ENCODE measurements around the gene ACSBG1. TPM values are rescaled to one million over a fixed set of nuclear protein-coding genes. Genes with fewer than 3 reads are reported as not detected.

Gene ACSBG1
- total and polyA plus RNA-seq, 12 donors: 1.9 to 42.3 (median 5.6) TPM

DNA sequence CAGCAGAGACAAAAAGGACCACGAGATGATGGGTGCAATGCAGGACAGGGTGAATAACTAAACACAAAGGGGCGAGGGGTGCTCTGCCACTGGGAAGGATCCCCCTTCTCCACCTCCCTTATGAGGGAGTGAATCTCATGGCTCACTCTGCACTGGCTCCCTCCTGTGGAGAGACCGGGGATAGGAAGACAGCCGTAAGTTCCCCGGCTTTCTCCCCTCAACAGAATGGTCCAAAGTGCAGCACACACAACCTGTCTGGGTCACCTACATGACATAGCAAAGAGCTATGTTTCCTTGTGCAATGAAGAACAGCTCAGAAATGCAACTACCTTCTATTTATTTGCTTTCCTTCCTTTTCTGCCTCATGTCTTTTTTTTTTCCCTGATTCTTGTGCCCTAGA is 7.8 kb upstream of the ACSBG1 start:
- DNase-seq: no peak
- H3K9me3 ChIP-seq (replicated peaks in 1 of 3): no peaks in the 10 kb centered on the region
- no peaks in the 10 kb centered on the region for H3K27me3 ChIP-seq
- intact Hi-C loops (cut with DNase I): loop anchor here (2.0 to 5.0 kb wide), 3 partner anchors 65 to 129 kb away; no protein-coding TSS in a partner anchor
- 67 to 82% (median 74%) methylated on average over 5 of the region's 5 CpGs for WGBS, 4 donors
- H3K4me3 ChIP-seq: no peak overlapping the region
- no peak overlapping the region for H3K27ac ChIP-seq
- H3K4me1 ChIP-seq (replicated peaks in 1 of 2): peaks cover 4 to 5% of the 10 kb centered on the region in 2 donors
- no peaks in the 10 kb centered on the region for H3K36me3 ChIP-seq (replicated peaks in 1 of 2)
- TF ChIP-seq POLR2A (IDR thresholded peaks at IDR 0.05): no peak
- TF ChIP-seq, protein P1, sequence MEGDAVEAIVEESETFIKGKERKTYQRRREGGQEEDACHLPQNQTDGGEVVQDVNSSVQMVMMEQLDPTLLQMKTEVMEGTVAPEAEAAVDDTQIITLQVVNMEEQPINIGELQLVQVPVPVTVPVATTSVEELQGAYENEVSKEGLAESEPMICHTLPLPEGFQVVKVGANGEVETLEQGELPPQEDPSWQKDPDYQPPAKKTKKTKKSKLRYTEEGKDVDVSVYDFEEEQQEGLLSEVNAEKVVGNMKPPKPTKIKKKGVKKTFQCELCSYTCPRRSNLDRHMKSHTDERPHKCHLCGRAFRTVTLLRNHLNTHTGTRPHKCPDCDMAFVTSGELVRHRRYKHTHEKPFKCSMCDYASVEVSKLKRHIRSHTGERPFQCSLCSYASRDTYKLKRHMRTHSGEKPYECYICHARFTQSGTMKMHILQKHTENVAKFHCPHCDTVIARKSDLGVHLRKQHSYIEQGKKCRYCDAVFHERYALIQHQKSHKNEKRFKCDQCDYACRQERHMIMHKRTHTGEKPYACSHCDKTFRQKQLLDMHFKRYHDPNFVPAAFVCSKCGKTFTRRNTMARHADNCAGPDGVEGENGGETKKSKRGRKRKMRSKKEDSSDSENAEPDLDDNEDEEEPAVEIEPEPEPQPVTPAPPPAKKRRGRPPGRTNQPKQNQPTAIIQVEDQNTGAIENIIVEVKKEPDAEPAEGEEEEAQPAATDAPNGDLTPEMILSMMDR (IDR thresholded peaks at IDR 0.05): peak in 3 of 6 experiments; percentile 3 to 21 (median 15)

DNA sequence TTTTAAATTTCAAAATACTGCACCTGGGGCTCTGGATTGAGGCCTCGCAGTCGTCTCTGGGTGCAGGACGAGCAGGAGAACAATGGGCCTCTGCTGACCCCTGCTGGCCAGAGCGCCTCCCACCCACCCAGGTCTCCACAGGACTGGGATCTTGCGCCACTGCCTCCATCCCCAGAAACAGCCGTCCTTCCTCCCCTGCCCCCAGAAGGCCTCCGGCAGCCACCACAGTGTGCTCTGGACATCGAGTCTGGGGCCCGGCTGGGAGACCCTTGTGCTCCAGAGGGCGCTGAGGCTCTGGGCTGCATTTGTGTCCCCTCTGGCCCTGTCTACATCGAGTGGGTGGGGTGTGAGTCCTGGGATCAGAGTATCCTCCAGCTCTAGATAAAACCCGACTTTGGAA is 6.7 kb upstream of the ACSBG1 start:
- no peak overlapping the region for H3K27ac ChIP-seq
- no peaks in the 10 kb centered on the region for H3K36me3 ChIP-seq (replicated peaks in 1 of 2)
- H3K4me3 ChIP-seq: no peak overlapping the region
- WGBS, 4 donors: 0 to 12% (median 11%) methylated on average over 6 to 12 of the region's 12 CpGs
- peaks cover 5 to 7% of the 10 kb centered on the region in 2 donors for H3K4me1 ChIP-seq (replicated peaks in 1 of 2)
- H3K9me3 ChIP-seq (replicated peaks in 1 of 3): no peaks in the 10 kb centered on the region
- intact Hi-C loops (cut with DNase I): loop anchor here (2.0 to 5.0 kb wide), 3 partner anchors 64 to 126 kb away; no protein-coding TSS in a partner anchor
- TF ChIP-seq, protein P1 (IDR thresholded peaks at IDR 0.05): peak; percentile 77 to 95 (median 88)
- no peak for TF ChIP-seq POLR2A (IDR thresholded peaks at IDR 0.05)
- peak; percentile 83 to 95 (median 91) for DNase-seq
- no peaks in the 10 kb centered on the region for H3K27me3 ChIP-seq

DNA sequence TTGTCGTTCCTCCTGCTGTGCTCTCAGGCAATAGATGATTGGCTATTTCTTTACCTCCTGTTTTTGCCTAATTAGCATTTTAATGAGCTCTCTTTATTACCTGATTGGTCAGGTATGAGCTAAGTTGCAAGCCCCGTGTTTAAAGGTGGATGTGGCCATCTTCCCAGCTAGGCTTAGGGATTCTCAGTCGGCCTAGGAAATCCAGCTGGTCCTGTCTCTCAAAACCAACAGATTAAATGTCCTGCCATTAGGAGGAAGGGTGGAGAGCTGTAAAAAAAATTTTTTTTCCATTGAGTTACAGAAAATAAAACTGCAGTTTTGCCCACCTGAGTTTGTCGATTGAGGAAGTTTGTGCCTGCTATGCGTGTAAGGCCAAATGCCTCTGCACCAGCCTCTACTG is 5.4 kb upstream of the ACSBG1 start:
- H3K36me3 ChIP-seq (replicated peaks in 1 of 2): no peaks in the 10 kb centered on the region
- H3K27ac ChIP-seq: no peak overlapping the region
- H3K4me3 ChIP-seq: no peak overlapping the region
- TF ChIP-seq, protein P1 (IDR thresholded peaks at IDR 0.05): no peak
- no peak for TF ChIP-seq POLR2A (IDR thresholded peaks at IDR 0.05)
- no peak for DNase-seq
- peaks cover 5 to 7% of the 10 kb centered on the region in 2 donors for H3K4me1 ChIP-seq (replicated peaks in 1 of 2)
- 89 to 97% (median 94%) methylated on average over 5 of the region's 5 CpGs for WGBS, 4 donors
- no peaks in the 10 kb centered on the region for H3K27me3 ChIP-seq
- intact Hi-C loops (cut with DNase I): loop anchor here (2.0 to 10.0 kb wide), 5 partner anchors 63 to 275 kb away; no protein-coding TSS in a partner anchor
- H3K9me3 ChIP-seq (replicated peaks in 1 of 3): no peaks in the 10 kb centered on the region

- Histone ChIP-seq H3K27ac (peak overlapping the region in 4 of 5 donors; percentile 62 to 70 (median 64)), H3K36me3 (replicated peaks in 1 of 2) (no peaks in the 10 kb centered on the region), H3K4me1 (replicated peaks in 1 of 2) (peaks cover 5 to 7% of the 10 kb centered on the region in 2 donors), H3K4me3 (no peak overlapping the region), H3K27me3 (no peaks in the 10 kb centered on the region), H3K9me3 (replicated peaks in 1 of 3) (no peaks in the 10 kb centered on the region)
- DNase-seq: peak in 6 of 7 donors; percentile 46 to 81 (median 70)
- WGBS, 4 donors: 43 to 66% (median 55%) methylated on average over 6 of the region's 6 CpGs
- no peak for TF ChIP-seq POLR2A (IDR thresholded peaks at IDR 0.05)
- TF ChIP-seq, protein P1 (IDR thresholded peaks at IDR 0.05): no peak
- intact Hi-C loops (cut with DNase I): loop anchor here (10.0 kb wide), 2 partner anchors 62 to 272 kb away; no protein-coding TSS in a partner anchor
Measured at GRCh38 chr15:78237146-78237545, 2.8 kb upstream of the ACSBG1 start.
